Mesendoderm (in vitro differentiated cells): ENCODE measurements around the gene TCAIM.
"Not testable (repeated sequence)": the region's sequence is repeated elsewhere in the genome, so short reads cannot be mapped to it uniquely, and the experiment has no call there.

Source experiments
- DNase-seq: peaks from one replicate; pipeline ENCODE4 v3.0.0; 2013
- H2AK5ac ChIP-seq: 2 replicates; pipeline ENCODE4 v1.6.1; 2013; ENCODE audit warnings: low read length, inconsistent platforms
- H2BK120ac ChIP-seq: 2 replicates; pipeline ENCODE4 v1.6.1; 2013; ENCODE audit warnings: low read depth, mild to moderate bottlenecking, low read length, moderate library complexity, mixed read lengths
- H2BK15ac ChIP-seq: replicated peaks from 2 replicates; pipeline ENCODE4 v1.6.1; 2013; ENCODE audit warnings: low read depth, mild to moderate bottlenecking, moderate library complexity
- H2BK5ac ChIP-seq: 2 replicates; pipeline ENCODE4 v1.6.1; 2013; ENCODE audit warnings: low read length, inconsistent platforms
- H3K18ac ChIP-seq: 2 replicates; pipeline ENCODE4 v1.6.1; 2013; ENCODE audit warnings: mild to moderate bottlenecking, low read length, mixed read lengths
- H3K23ac ChIP-seq: one replicate; pipeline ENCODE4 v1.6.1; 2013; ENCODE audit warnings: low read length
- H3K27ac ChIP-seq: 2 replicates; pipeline ENCODE4 v1.5.1; 2013; ENCODE audit warnings: low read depth, mild to moderate bottlenecking, inconsistent platforms, low read length, moderate library complexity
- H3K27me3 ChIP-seq: 2 replicates; pipeline ENCODE4 v1.6.1; 2013; ENCODE audit warnings: low read length, control low read depth, mild to moderate bottlenecking, inconsistent platforms; ENCODE audit not compliant: insufficient read depth, poor library complexity
- H3K36me3 ChIP-seq: 2 replicates; pipeline ENCODE4 v1.6.1; 2013; ENCODE audit warnings: low read length, inconsistent platforms; ENCODE audit not compliant: control insufficient read depth, insufficient read depth
- H3K4ac ChIP-seq: one replicate; pipeline ENCODE4 v1.6.1; 2013; ENCODE audit warnings: low read depth, mild to moderate bottlenecking, low read length, moderate library complexity
- H3K4me1 ChIP-seq: 2 replicates; pipeline ENCODE4 v1.6.1; 2013; ENCODE audit warnings: low read depth, low read length, inconsistent platforms; ENCODE audit not compliant: control insufficient read depth
- H3K4me2 ChIP-seq: 2 replicates; pipeline ENCODE4 v1.6.1; 2013; ENCODE audit warnings: low read length
- H3K4me3 ChIP-seq: 2 replicates; pipeline ENCODE4 v1.5.1; 2013; ENCODE audit warnings: mild to moderate bottlenecking, low read length
- H3K56ac ChIP-seq: one replicate; pipeline ENCODE4 v1.6.1; 2013; ENCODE audit warnings: low read length
- H3K79me1 ChIP-seq: 2 replicates; pipeline ENCODE4 v1.6.1; 2013; ENCODE audit warnings: low read length, inconsistent platforms
- H3K79me2 ChIP-seq: 2 replicates; pipeline ENCODE4 v1.6.1; 2013; ENCODE audit warnings: mild to moderate bottlenecking, low read length; ENCODE audit not compliant: control insufficient read depth, insufficient read depth
- H3K9ac ChIP-seq: 2 replicates; pipeline ENCODE4 v1.6.1; 2013; ENCODE audit warnings: low read length, inconsistent platforms
- H4K5ac ChIP-seq: one replicate; pipeline ENCODE4 v1.6.1; 2013; ENCODE audit warnings: low read length
- H4K8ac ChIP-seq: one replicate; pipeline ENCODE4 v1.6.1; 2013; ENCODE audit warnings: low read depth, mild to moderate bottlenecking, control low read depth, low read length, moderate library complexity
- WGBS: extraction: QIAGEN DNeasy Blood & Tissue Kit; methylation state at CpG from one replicate; pipeline ENCODE4 v1.1.7; 2013; ENCODE audit warnings: low lambda C conversion rate, missing lambda C conversion rate; ENCODE audit not compliant: insufficient coverage; ENCODE audit errors: extremely low coverage; 5-methylcytosine and 5-hydroxymethylcytosine counted together

Gene TCAIM

GRCh38 chr3:44416031-44417030 lies 77.8 kb downstream of the TCAIM start:
- Histone ChIP-seq H4K8ac (no peak overlapping the region), H2BK15ac (no peak overlapping the region), H3K23ac (no peak overlapping the region), H3K4me3 (no peak overlapping the region), H3K27ac (no peak overlapping the region), H3K79me2 (no peaks in the 10 kb centered on the region), H2BK120ac (no peak overlapping the region), H3K56ac (no peak overlapping the region), H3K79me1 (no peaks in the 10 kb centered on the region), H3K18ac (no peak overlapping the region), H3K27me3 (no peaks in the 10 kb centered on the region), H4K5ac (no peak overlapping the region), H2AK5ac (no peak overlapping the region), H3K4ac (no peak overlapping the region), H3K36me3 (no peaks in the 10 kb centered on the region), H2BK5ac (no peak overlapping the region), H3K9ac (no peak overlapping the region), H3K4me1 (no peaks in the 10 kb centered on the region), H3K4me2 (no peak overlapping the region)
- WGBS, result no CpG with 5 or more reads among the region's 11 CpGs
- no peak for DNase-seq

GRCh38 chr3:44418118-44418517 lies 79.6 kb downstream of the TCAIM start:
- not testable (repeated sequence) for H3K4me2 ChIP-seq

GRCh38 chr3:44418549-44418948 lies 80.0 kb downstream of the TCAIM start:
- H3K23ac ChIP-seq, result no peak overlapping the region
- H3K4me2 ChIP-seq, result no peak overlapping the region
- H4K8ac ChIP-seq, result no peak overlapping the region
- H4K5ac ChIP-seq, result no peak overlapping the region
- H3K4ac ChIP-seq, result no peak overlapping the region
- no peak overlapping the region for H3K9ac ChIP-seq
- no peak overlapping the region for H3K27ac ChIP-seq
- no peaks in the 10 kb centered on the region for H3K79me1 ChIP-seq
- no peak overlapping the region for H2BK15ac ChIP-seq
- no CpG with 5 or more reads among the region's 2 CpGs for WGBS
- no peaks in the 10 kb centered on the region for H3K27me3 ChIP-seq
- no peak overlapping the region for H2AK5ac ChIP-seq
- no peaks in the 10 kb centered on the region for H3K36me3 ChIP-seq
- no peaks in the 10 kb centered on the region for H3K79me2 ChIP-seq
- no peaks in the 10 kb centered on the region for H3K4me1 ChIP-seq
- H2BK120ac ChIP-seq, result no peak overlapping the region
- peak; percentile 32 for DNase-seq
- no peak overlapping the region for H3K18ac ChIP-seq
- H3K4me3 ChIP-seq, result no peak overlapping the region
- H2BK5ac ChIP-seq, result no peak overlapping the region
- H3K56ac ChIP-seq, result no peak overlapping the region

More at GRCh38 chr3:44418118-44418517, 79.6 kb downstream of the TCAIM start:
- H3K4me1 ChIP-seq, H3K79me1 ChIP-seq, H4K8ac ChIP-seq, H2BK120ac ChIP-seq, DNase-seq, H3K23ac ChIP-seq, H3K4me3 ChIP-seq, H2BK15ac ChIP-seq, H2BK5ac ChIP-seq, H3K36me3 ChIP-seq, H3K27me3 ChIP-seq, H3K18ac ChIP-seq, H3K79me2 ChIP-seq, H3K56ac ChIP-seq, H3K27ac ChIP-seq, H2AK5ac ChIP-seq, H4K5ac ChIP-seq, H3K9ac ChIP-seq, H3K4ac ChIP-seq: not testable (repeated sequence)
- WGBS, result no CpG with 5 or more reads among the region's 4 CpGs

- Histone ChIP-seq H3K27me3 (no peaks in the 10 kb centered on the region), H3K36me3 (no peaks in the 10 kb centered on the region), H3K4ac (no peak overlapping the region), H4K5ac (no peak overlapping the region), H2AK5ac (no peak overlapping the region), H3K9ac (no peak overlapping the region), H3K4me3 (no peak overlapping the region), H2BK15ac (no peak overlapping the region), H2BK120ac (no peak overlapping the region), H3K18ac (no peak overlapping the region), H3K4me2 (no peak overlapping the region), H3K27ac (no peak overlapping the region), H3K79me1 (no peaks in the 10 kb centered on the region), H3K56ac (no peak overlapping the region), H3K4me1 (no peaks in the 10 kb centered on the region), H4K8ac (no peak overlapping the region), H3K79me2 (no peaks in the 10 kb centered on the region), H3K23ac (no peak overlapping the region), H2BK5ac (no peak overlapping the region)
- WGBS, result no CpG with 5 or more reads among the region's 11 CpGs
- DNase-seq, result no peak
Measured at GRCh38 chr3:44419116-44419922, 80.8 kb downstream of the TCAIM start.

GRCh38 chr3:44419923-44420650 lies 81.5 kb downstream of the TCAIM start:
- Histone ChIP-seq H4K5ac (no peak overlapping the region), H4K8ac (no peak overlapping the region), H3K4me1 (no peaks in the 10 kb centered on the region), H3K79me1 (no peaks in the 10 kb centered on the region), H3K56ac (no peak overlapping the region), H3K79me2 (no peaks in the 10 kb centered on the region), H2BK15ac (no peak overlapping the region), H3K27ac (no peak overlapping the region), H3K36me3 (no peaks in the 10 kb centered on the region), H3K4ac (no peak overlapping the region), H3K18ac (no peak overlapping the region), H3K23ac (no peak overlapping the region), H3K27me3 (no peaks in the 10 kb centered on the region), H3K4me3 (no peak overlapping the region), H2AK5ac (no peak overlapping the region), H3K9ac (no peak overlapping the region), H2BK120ac (no peak overlapping the region), H2BK5ac (no peak overlapping the region), H3K4me2 (no peak overlapping the region)
- no CpG with 5 or more reads among the region's 14 CpGs for WGBS
- no peak for DNase-seq
